PFSK-1 (cell line): ENCODE results near the gene FBN2.

Experiments
- POLR2AphosphoS5 ChIP-seq: IDR thresholded peaks from 2 replicates; pipeline ENCODE4 v1.6.1; 2012; ENCODE audit warnings: low read depth, mild to moderate bottlenecking, control low read depth, low read length, moderate library complexity
- SIN3A ChIP-seq: IDR thresholded peaks from 2 replicates; pipeline ENCODE4 v1.6.1; 2012; ENCODE audit warnings: mild to moderate bottlenecking, low read length, moderate library complexity, borderline replicate concordance; ENCODE audit not compliant: insufficient read depth
- TAF1 ChIP-seq: IDR thresholded peaks from 2 replicates; pipeline ENCODE4 v1.6.1; 2012; ENCODE audit warnings: low read length, control low read depth, borderline replicate concordance; ENCODE audit not compliant: insufficient read depth

DNA sequence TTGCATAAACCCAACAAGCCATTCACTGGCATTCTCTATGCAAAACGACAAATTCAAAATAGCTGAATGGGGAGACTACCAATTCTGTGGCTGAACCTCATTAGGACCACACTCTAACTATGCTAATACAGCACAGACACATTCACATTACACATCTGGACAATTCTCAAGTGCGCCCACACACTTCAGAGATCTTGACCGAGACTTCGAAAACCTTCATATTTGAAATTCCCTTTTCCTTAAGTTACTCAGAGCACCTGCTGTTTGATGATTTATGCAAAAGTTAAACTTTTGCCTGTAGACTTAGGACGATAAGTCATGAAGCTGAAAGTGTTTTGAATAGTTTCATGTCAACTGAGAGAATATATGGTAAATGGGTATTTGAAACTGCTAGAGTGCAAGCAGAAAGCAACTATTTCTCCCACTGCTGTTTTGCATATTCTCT is 111.9 kb downstream of the FBN2 start:
- TF ChIP-seq SIN3A (no peak), TAF1 (no peak), POLR2AphosphoS5 (no peak)
